ENCODE measurements around the gene CRISPLD2. TPM values are rescaled to one million over a fixed set of nuclear protein-coding genes. Genes with fewer than 3 reads are reported as not detected.

CRISPLD2 gene
- total and polyA plus RNA-seq, 9 of the 15 experiments (the other 6 are each of a cell fraction or from before 2014, with no cell fraction given) = 0.03 to 0.24 (median 0.04) TPM; not detected in 4

GRCh38 chr16:84887207-84887606, 67.4 kb downstream of the CRISPLD2 start:
- FAIRE-seq (no peak), ATAC-seq (peak; percentile 52; the same call in 2 of the 3 replicates), DNase-seq (ENCODE audit: extremely low read depth in 1 of 4, low spot score in 3 of 4) (peak in 2 of 4 experiments; percentile 45 to 47)
- no peak overlapping the region for H3K4me3 ChIP-seq
- CTCF ChIA-PET (ENCODE audit: low intra/inter-chr PET ratio) = no interaction called here
- WGBS (ENCODE audit: insufficient coverage, low coverage, missing lambda C conversion rate) = 61% methylated on average over 15 of the region's 15 CpGs
- no peaks in the 10 kb centered on the region for H3K79me2 ChIP-seq (ENCODE audit: control insufficient read depth, insufficient read depth, low read length)
- peak overlapping the region; percentile 23 for H2AFZ ChIP-seq (ENCODE audit: low read depth, low read length)
- H3K27me3 ChIP-seq (ENCODE audit: control insufficient read depth in 2 of 2, insufficient read depth in 2 of 2, low read length in 2 of 2) = peaks cover 17 to 19% of the 10 kb centered on the region in 2 experiments
- no TSS peak for BruUV-seq (replicated peaks)
- in situ Hi-C loops (cut with MboI) (no loop called here), intact Hi-C loops (cut with micrococcal nuclease) (no loop called here)
- H4K20me1 ChIP-seq (replicated peaks; ENCODE audit: control insufficient read depth, insufficient read depth, low read length) = 0 out of 2 replicates have a peak, but pooled peaks cover under 1% of the 10 kb centered on the region
- POLR2A ChIA-PET = interaction anchor here (0.7 to 1.2 kb wide), 2 partner anchors 9 to 68 kb away, joined by 3 to 6 read pairs; no protein-coding TSS in a partner anchor
- H3K4me2 ChIP-seq (ENCODE audit: insufficient read depth, low read length) = no peak overlapping the region
- TF ChIP-seq CC2D1A (IDR thresholded peaks at IDR 0.05) (no peak), SFPQ (IDR thresholded peaks at IDR 0.05; ENCODE audit: low read depth, low read length) (no peak), THRA (IDR thresholded peaks at IDR 0.05) (no peak), MCM2 (IDR thresholded peaks at IDR 0.05; ENCODE audit: low read depth) (no peak), PPARD (CRISPR knock-in tag; IDR thresholded peaks at IDR 0.05) (no peak), ZNF592 (IDR thresholded peaks at IDR 0.05) (no peak), ZBTB33 (CRISPR knock-in tag; IDR thresholded peaks at IDR 0.05) (no peak)
- H3K36me3 ChIP-seq (ENCODE audit: control insufficient read depth, insufficient read depth, low read length) = no peaks in the 10 kb centered on the region
- peaks cover 15 to 38% of the 10 kb centered on the region in 2 experiments for H3K4me1 ChIP-seq (replicated peaks in 1 of 2; ENCODE audit: control insufficient read depth in 2 of 2, insufficient read depth in 2 of 2, low read length in 2 of 2)
- peak overlapping the region in 1 of 2 experiments; percentile 22; a peak in 1 of 4 replicates for H3K9ac ChIP-seq (ENCODE audit: insufficient read depth in 1 of 2, low read depth in 2 of 2, low read length in 2 of 2)
- H3K27ac ChIP-seq (ENCODE audit: extremely low read depth, low read depth, low read length) = no peak overlapping the region
- H3K9me3 ChIP-seq (replicated peaks; ENCODE audit: control insufficient read depth, insufficient read depth, low read depth, low read length) = no peaks in the 10 kb centered on the region
- H3K9me1 ChIP-seq (ENCODE audit: control insufficient read depth, insufficient read depth, low read length) = no peaks in the 10 kb centered on the region
